Liver (tissue), 3 donors: ENCODE data around the gene UBE2C.

Source experiments
- NR2F2 ChIP-seq: IDR thresholded peaks from 2 replicates; pipeline ENCODE4 v1.6.1; 2016; ENCODE audit warnings: antibody characterized with exemption
- TF ChIP-seq, protein P1 (sequence below): IDR thresholded peaks from 2 replicates; pipeline ENCODE4 v1.6.1; 2016; ENCODE audit warnings: antibody characterized with exemption, mild to moderate bottlenecking
- TF ChIP-seq, protein P2 (sequence below): fragments of 150-350 bp; IDR thresholded peaks from 2 replicates; pipeline ENCODE4 v1.5.1; 2017; ENCODE audit warnings: improper control_type of control experiment, low read depth, low read length; ENCODE audit not compliant: missing input control
- donor health status: healthy.
- donor health status: healthy.

DNA sequence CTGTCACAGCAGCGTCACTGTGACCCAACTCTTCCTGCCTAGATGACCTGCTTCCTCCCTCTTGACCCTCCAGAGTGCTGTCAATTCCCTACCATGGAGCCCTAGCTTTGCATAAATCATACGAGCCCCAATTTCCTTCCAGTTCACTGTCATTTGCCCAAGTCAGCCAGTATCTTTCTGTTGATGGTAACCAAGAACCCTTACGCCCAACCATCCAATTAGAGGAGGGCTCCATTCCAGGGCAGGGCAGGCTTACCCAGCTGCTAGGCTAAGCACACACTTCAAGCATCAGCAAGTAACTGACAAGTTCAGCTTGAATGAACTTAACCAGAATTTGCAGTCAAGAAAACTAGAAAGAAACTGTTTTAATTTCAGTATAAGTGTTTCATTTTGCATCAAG is 46.5 kb upstream of the UBE2C start:
- TF ChIP-seq, protein P1, sequence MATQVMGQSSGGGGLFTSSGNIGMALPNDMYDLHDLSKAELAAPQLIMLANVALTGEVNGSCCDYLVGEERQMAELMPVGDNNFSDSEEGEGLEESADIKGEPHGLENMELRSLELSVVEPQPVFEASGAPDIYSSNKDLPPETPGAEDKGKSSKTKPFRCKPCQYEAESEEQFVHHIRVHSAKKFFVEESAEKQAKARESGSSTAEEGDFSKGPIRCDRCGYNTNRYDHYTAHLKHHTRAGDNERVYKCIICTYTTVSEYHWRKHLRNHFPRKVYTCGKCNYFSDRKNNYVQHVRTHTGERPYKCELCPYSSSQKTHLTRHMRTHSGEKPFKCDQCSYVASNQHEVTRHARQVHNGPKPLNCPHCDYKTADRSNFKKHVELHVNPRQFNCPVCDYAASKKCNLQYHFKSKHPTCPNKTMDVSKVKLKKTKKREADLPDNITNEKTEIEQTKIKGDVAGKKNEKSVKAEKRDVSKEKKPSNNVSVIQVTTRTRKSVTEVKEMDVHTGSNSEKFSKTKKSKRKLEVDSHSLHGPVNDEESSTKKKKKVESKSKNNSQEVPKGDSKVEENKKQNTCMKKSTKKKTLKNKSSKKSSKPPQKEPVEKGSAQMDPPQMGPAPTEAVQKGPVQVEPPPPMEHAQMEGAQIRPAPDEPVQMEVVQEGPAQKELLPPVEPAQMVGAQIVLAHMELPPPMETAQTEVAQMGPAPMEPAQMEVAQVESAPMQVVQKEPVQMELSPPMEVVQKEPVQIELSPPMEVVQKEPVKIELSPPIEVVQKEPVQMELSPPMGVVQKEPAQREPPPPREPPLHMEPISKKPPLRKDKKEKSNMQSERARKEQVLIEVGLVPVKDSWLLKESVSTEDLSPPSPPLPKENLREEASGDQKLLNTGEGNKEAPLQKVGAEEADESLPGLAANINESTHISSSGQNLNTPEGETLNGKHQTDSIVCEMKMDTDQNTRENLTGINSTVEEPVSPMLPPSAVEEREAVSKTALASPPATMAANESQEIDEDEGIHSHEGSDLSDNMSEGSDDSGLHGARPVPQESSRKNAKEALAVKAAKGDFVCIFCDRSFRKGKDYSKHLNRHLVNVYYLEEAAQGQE: no peak
- TF ChIP-seq, protein P2, sequence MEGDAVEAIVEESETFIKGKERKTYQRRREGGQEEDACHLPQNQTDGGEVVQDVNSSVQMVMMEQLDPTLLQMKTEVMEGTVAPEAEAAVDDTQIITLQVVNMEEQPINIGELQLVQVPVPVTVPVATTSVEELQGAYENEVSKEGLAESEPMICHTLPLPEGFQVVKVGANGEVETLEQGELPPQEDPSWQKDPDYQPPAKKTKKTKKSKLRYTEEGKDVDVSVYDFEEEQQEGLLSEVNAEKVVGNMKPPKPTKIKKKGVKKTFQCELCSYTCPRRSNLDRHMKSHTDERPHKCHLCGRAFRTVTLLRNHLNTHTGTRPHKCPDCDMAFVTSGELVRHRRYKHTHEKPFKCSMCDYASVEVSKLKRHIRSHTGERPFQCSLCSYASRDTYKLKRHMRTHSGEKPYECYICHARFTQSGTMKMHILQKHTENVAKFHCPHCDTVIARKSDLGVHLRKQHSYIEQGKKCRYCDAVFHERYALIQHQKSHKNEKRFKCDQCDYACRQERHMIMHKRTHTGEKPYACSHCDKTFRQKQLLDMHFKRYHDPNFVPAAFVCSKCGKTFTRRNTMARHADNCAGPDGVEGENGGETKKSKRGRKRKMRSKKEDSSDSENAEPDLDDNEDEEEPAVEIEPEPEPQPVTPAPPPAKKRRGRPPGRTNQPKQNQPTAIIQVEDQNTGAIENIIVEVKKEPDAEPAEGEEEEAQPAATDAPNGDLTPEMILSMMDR: no peak
- TF ChIP-seq NR2F2: no peak
